Measurements from ENCODE around the gene SPAG6. TPM values are rescaled to one million over a fixed set of nuclear protein-coding genes. Genes with fewer than 3 reads are reported as not detected.

SPAG6 gene
- total and polyA plus RNA-seq, 2 experiments from 2014 or later, result 0.21 TPM; not detected in 1

- peak overlapping the region; percentile 78 for H3K4me3 ChIP-seq
- Mint-ChIP-seq H3K4me3 (peak overlapping the region; percentile 77), H3K27ac (no peak overlapping the region), H3K9me3 (no peaks in the 10 kb centered on the region), H3K27me3 (ENCODE audit: insufficient read depth, low read depth, poor library complexity) (peaks cover 52% of the 10 kb centered on the region), H3K36me3 (ENCODE audit: low read depth) (no peaks in the 10 kb centered on the region), H3K4me1 (peaks cover 14% of the 10 kb centered on the region)
- peak overlapping the region; percentile 98 for H2AFZ ChIP-seq
- peak overlapping the region; percentile 87 for H3K4me2 ChIP-seq
- ATAC-seq (peak; percentile 89), DNase-seq (ENCODE audit: low spot score) (peak; percentile 93)
- H3K79me2 ChIP-seq (replicated peaks; ENCODE audit: insufficient read depth), result no peaks in the 10 kb centered on the region
- peaks cover 80% of the 10 kb centered on the region for H3K27me3 ChIP-seq (ENCODE audit: insufficient read depth)
- no peaks in the 10 kb centered on the region for H3K9me2 ChIP-seq (ENCODE audit: insufficient read depth)
- H3K4me1 ChIP-seq (ENCODE audit: insufficient read depth), result peaks cover 14% of the 10 kb centered on the region
- H3K36me3 ChIP-seq (ENCODE audit: insufficient read depth), result no peaks in the 10 kb centered on the region
- TF ChIP-seq POLR2AphosphoS5 (IDR thresholded peaks at IDR 0.05; ENCODE audit: low read depth), result peak; percentile 67
- TF ChIP-seq CTCF (conservative IDR thresholded peaks at IDR 0.05; ENCODE audit: low read depth in 2 of 2), result no peak
- TF ChIP-seq ZNF331 (CRISPR knock-in tag; IDR thresholded peaks at IDR 0.05; ENCODE audit: low read depth), result no peak
- peak; percentile 76 for TF ChIP-seq EZH2 (IDR thresholded peaks at IDR 0.05; ENCODE audit: low read depth, unreplicated experiment)
- no peak for TF ChIP-seq JUNB (IDR thresholded peaks at IDR 0.05; ENCODE audit: unreplicated experiment)
- peak; percentile 66 for TF ChIP-seq CREB1 (CRISPR knock-in tag; IDR thresholded peaks at IDR 0.05; ENCODE audit: low read depth)
- H3F3A ChIP-seq (replicated peaks; ENCODE audit: low read depth), result peaks cover 10% of the 10 kb centered on the region; the same call in 1 of the 2 replicates
- 0 out of 2 replicates have a peak, but pooled peaks cover 12% of the 10 kb centered on the region for H4K20me1 ChIP-seq (replicated peaks; ENCODE audit: insufficient read depth)
- no peak overlapping the region for H3K27ac ChIP-seq (ENCODE audit: low read depth)
Observed at GRCh38 chr10:22436893-22437619, 91.8 kb downstream of the SPAG6 start.

GRCh38 chr10:22437620-22438588 lies 92.6 kb downstream of the SPAG6 start:
- H2AFZ ChIP-seq, result peak overlapping the region; percentile 98
- Mint-ChIP-seq H3K36me3 (ENCODE audit: low read depth) (no peaks in the 10 kb centered on the region), H3K27ac (no peak overlapping the region), H3K4me1 (peaks cover 14% of the 10 kb centered on the region), H3K9me3 (no peaks in the 10 kb centered on the region), H3K27me3 (ENCODE audit: insufficient read depth, low read depth, poor library complexity) (peaks cover 49% of the 10 kb centered on the region), H3K4me3 (peak overlapping the region; percentile 77)
- peak overlapping the region; percentile 78 for H3K4me3 ChIP-seq
- H3K27ac ChIP-seq (ENCODE audit: low read depth), result no peak overlapping the region
- 0 out of 2 replicates have a peak, but pooled peaks cover 12% of the 10 kb centered on the region for H4K20me1 ChIP-seq (replicated peaks; ENCODE audit: insufficient read depth)
- peaks cover 14% of the 10 kb centered on the region for H3K4me1 ChIP-seq (ENCODE audit: insufficient read depth)
- no peaks in the 10 kb centered on the region for H3K36me3 ChIP-seq (ENCODE audit: insufficient read depth)
- DNase-seq (ENCODE audit: low spot score) (peak; percentile 26), ATAC-seq (peak; percentile 10)
- peak; percentile 17 for TF ChIP-seq EZH2 (IDR thresholded peaks at IDR 0.05; ENCODE audit: low read depth, unreplicated experiment)
- TF ChIP-seq REST (IDR thresholded peaks at IDR 0.05; ENCODE audit: unreplicated experiment), result no peak
- no peaks in the 10 kb centered on the region for H3K9me2 ChIP-seq (ENCODE audit: insufficient read depth)
- peaks cover 10% of the 10 kb centered on the region; the same call in 1 of the 2 replicates for H3F3A ChIP-seq (replicated peaks; ENCODE audit: low read depth)
- H3K4me2 ChIP-seq, result peak overlapping the region; percentile 87
- peaks cover 88% of the 10 kb centered on the region for H3K27me3 ChIP-seq (ENCODE audit: insufficient read depth)
- no peaks in the 10 kb centered on the region for H3K79me2 ChIP-seq (replicated peaks; ENCODE audit: insufficient read depth)
